NK-92 (cell line): ENCODE data around the gene CREB3L1.
"Not testable (repeated sequence)": the region's sequence is repeated elsewhere in the genome, so short reads cannot be mapped to it uniquely, and the experiment has no call there.

ENCODE experiments used
- DNase-seq: peaks from one replicate; lab custom pipeline; 2025; ENCODE audit not compliant: unreplicated experiment; lab: John Stamatoyannopoulos, UW

The CREB3L1 gene

GRCh38 chr11:46295312-46296058 is 18.0 kb downstream of the CREB3L1 start:
- no peak for DNase-seq

GRCh38 chr11:46296059-46296527 is 18.6 kb downstream of the CREB3L1 start:
- DNase-seq = no peak

GRCh38 chr11:46296528-46297448 is 19.3 kb downstream of the CREB3L1 start:
- DNase-seq = no peak

GRCh38 chr11:46298699-46299433 is 21.4 kb downstream of the CREB3L1 start:
- no peak for DNase-seq

GRCh38 chr11:46299451-46299961 is 22.0 kb downstream of the CREB3L1 start:
- DNase-seq = no peak

GRCh38 chr11:46300270-46300669 is 22.8 kb downstream of the CREB3L1 start:
- no peak for DNase-seq

- DNase-seq = no peak
Measured at GRCh38 chr11:46302866-46303265, 25.4 kb downstream of the CREB3L1 start.

GRCh38 chr11:46304036-46304435 is 26.6 kb downstream of the CREB3L1 start:
- not testable (repeated sequence) for DNase-seq

- no peak for DNase-seq
Measured at GRCh38 chr11:46304605-46305179, 27.2 kb downstream of the CREB3L1 start.

- DNase-seq = no peak
Measured at GRCh38 chr11:46305295-46305694, 27.8 kb downstream of the CREB3L1 start.

GRCh38 chr11:46306296-46306853 is 28.9 kb downstream of the CREB3L1 start:
- DNase-seq = no peak

GRCh38 chr11:46307369-46307768 is 29.9 kb downstream of the CREB3L1 start:
- no peak for DNase-seq

- DNase-seq = no peak
Measured at GRCh38 chr11:46307785-46308341, 30.4 kb downstream of the CREB3L1 start.

- no peak for DNase-seq
Measured at GRCh38 chr11:46308631-46309419, 31.4 kb downstream of the CREB3L1 start.

GRCh38 chr11:46309814-46310259 is 32.4 kb downstream of the CREB3L1 start:
- DNase-seq = no peak

- DNase-seq = no peak
Measured at GRCh38 chr11:46315033-46315738, 37.7 kb downstream of the CREB3L1 start.

- no peak for DNase-seq
Measured at GRCh38 chr11:46315783-46316563, 38.5 kb downstream of the CREB3L1 start.

- DNase-seq = no peak
Measured at GRCh38 chr11:46319074-46319453, 41.6 kb downstream of the CREB3L1 start.
